ENCODE data around the gene FRMD4A.
"Not testable (repeated sequence)": the region's sequence is repeated elsewhere in the genome, so short reads cannot be mapped to it uniquely, and the experiment has no call there.

Gene FRMD4A

GRCh38 chr10:14240253-14241189 lies 90.2 kb downstream of the FRMD4A start:
- no peak for DNase-seq (ENCODE audit: low spot score)

- DNase-seq (ENCODE audit: low spot score): not testable (repeated sequence)
Measured at GRCh38 chr10:14238659-14239058, 92.1 kb downstream of the FRMD4A start.

GRCh38 chr10:14236341-14236740 lies 94.4 kb downstream of the FRMD4A start:
- DNase-seq (ENCODE audit: low spot score): no peak

- DNase-seq (ENCODE audit: low spot score): no peak
Measured at GRCh38 chr10:14235566-14236195, 95.0 kb downstream of the FRMD4A start.

- no peak for DNase-seq (ENCODE audit: low spot score)
Measured at GRCh38 chr10:14233566-14233965, 97.2 kb downstream of the FRMD4A start.

- not testable (repeated sequence) for DNase-seq (ENCODE audit: low spot score)
Measured at GRCh38 chr10:14228798-14229197, 101.9 kb downstream of the FRMD4A start.

GRCh38 chr10:14225379-14225778 lies 105.3 kb downstream of the FRMD4A start:
- DNase-seq (ENCODE audit: low spot score): no peak

- no peak for DNase-seq (ENCODE audit: low spot score)
Measured at GRCh38 chr10:14220026-14220425, 110.7 kb downstream of the FRMD4A start.

GRCh38 chr10:14219411-14219810 lies 111.3 kb downstream of the FRMD4A start:
- no peak for DNase-seq (ENCODE audit: low spot score)

GRCh38 chr10:14215641-14216040 lies 115.1 kb downstream of the FRMD4A start:
- no peak for DNase-seq (ENCODE audit: low spot score)

- not testable (repeated sequence) for DNase-seq (ENCODE audit: low spot score)
Measured at GRCh38 chr10:14213703-14214102, 117.0 kb downstream of the FRMD4A start.

GRCh38 chr10:14211610-14212009 lies 119.1 kb downstream of the FRMD4A start:
- DNase-seq (ENCODE audit: low spot score): no peak

- DNase-seq (ENCODE audit: low spot score): no peak
Measured at GRCh38 chr10:14208231-14208630, 122.5 kb downstream of the FRMD4A start.

GRCh38 chr10:14205233-14205632 lies 125.5 kb downstream of the FRMD4A start:
- DNase-seq (ENCODE audit: low spot score): no peak

- DNase-seq (ENCODE audit: low spot score): no peak
Measured at GRCh38 chr10:14200698-14201544, 129.8 kb downstream of the FRMD4A start.

GRCh38 chr10:14199098-14199497 lies 131.6 kb downstream of the FRMD4A start:
- not testable (repeated sequence) for DNase-seq (ENCODE audit: low spot score)

GRCh38 chr10:14198078-14198477 lies 132.6 kb downstream of the FRMD4A start:
- DNase-seq (ENCODE audit: low spot score): no peak

GRCh38 chr10:14196113-14196512 lies 134.6 kb downstream of the FRMD4A start:
- DNase-seq (ENCODE audit: low spot score): no peak

- no peak for DNase-seq (ENCODE audit: low spot score)
Measured at GRCh38 chr10:14195433-14195832, 135.3 kb downstream of the FRMD4A start.

GRCh38 chr10:14192746-14193145 lies 138.0 kb downstream of the FRMD4A start:
- no peak for DNase-seq (ENCODE audit: low spot score)

GRCh38 chr10:14191871-14192270 lies 138.9 kb downstream of the FRMD4A start:
- no peak for DNase-seq (ENCODE audit: low spot score)

GRCh38 chr10:14191407-14191806 lies 139.3 kb downstream of the FRMD4A start:
- no peak for DNase-seq (ENCODE audit: low spot score)

Measured in HuH-7.5 (cell line).